Cardiac muscle cell (in vitro differentiated cells and primary cell): ENCODE measurements around the gene ARL5A. TPM values are rescaled to one million over a fixed set of nuclear protein-coding genes. Genes with fewer than 3 reads are reported as not detected.
A peak's percentile ranks its signal among the peaks of the same experiment; 100 is the strongest.

Experiments
- DNase-seq, 2 donors: peaks; one replicate each; pipeline versions ENCODE4 v3.0.0 to v3.0.0-alpha.2; 2010 to 2017; ENCODE audit warnings: low read depth in 1 of 2, low spot score in 1 of 2
- H3K27ac ChIP-seq: fragments of 200-600 bp; sonication (generic); 2 replicates; pipeline ENCODE4 v1.5.1; 2016
- H3K27me3 ChIP-seq: fragments of 200-600 bp; sonication (generic); 2 replicates; pipeline ENCODE4 v1.6.0; 2016; ENCODE audit warnings: control low read depth
- H3K36me3 ChIP-seq: fragments of 200-600 bp; sonication (generic); 2 replicates; pipeline ENCODE4 v1.5.1; 2016; ENCODE audit warnings: control low read depth
- H3K4me1 ChIP-seq: fragments of 200-600 bp; sonication (generic); 2 replicates; pipeline ENCODE4 v1.8.1; 2017; ENCODE audit warnings: low read depth, mild to moderate bottlenecking, mixed run types
- H3K4me3 ChIP-seq: fragments of 200-600 bp; sonication (generic); 2 replicates; pipeline ENCODE4 v1.5.1; 2016; ENCODE audit warnings: mild to moderate bottlenecking
- H3K9me3 ChIP-seq: fragments of 200-600 bp; sonication (generic); 2 replicates; pipeline ENCODE4 v1.5.1; 2017; ENCODE audit warnings: low read depth, mild to moderate bottlenecking, control low read depth
- CTCF ChIP-seq: IDR thresholded peaks from 2 replicates; pipeline ENCODE4 v1.5.1; 2012; ENCODE audit warnings: low read depth, mild to moderate bottlenecking, low read length
- polyA plus RNA-seq: library from polyadenylated mRNA; unstranded; fragments of >200 nt; fragmentation: Nextera tagmentation; extraction: Ambion mirVana; gene quantifications from 2 replicates; pipeline ENCODE4 v1.2.1, GENCODE V29; 2016
- total RNA-seq: library from RNA; depleted of rRNA; stranded (reverse); fragments of >200 nt; gene quantifications from 2 replicates; pipeline ENCODE4 v1.2.3, GENCODE V29; 2016

ARL5A gene
- total and polyA plus RNA-seq, 2 experiments from 2014 or later = 26.7 to 48.0 TPM

GRCh38 chr2:151837926-151838325 lies 9.7 kb upstream of the ARL5A start:
- H3K27ac ChIP-seq = no peak overlapping the region
- DNase-seq = no peak
- no peaks in the 10 kb centered on the region for H3K4me1 ChIP-seq
- H3K27me3 ChIP-seq = peaks cover 3% of the 10 kb centered on the region
- TF ChIP-seq CTCF = no peak
- H3K4me3 ChIP-seq = no peak overlapping the region
- H3K36me3 ChIP-seq = no peaks in the 10 kb centered on the region
- no peaks in the 10 kb centered on the region for H3K9me3 ChIP-seq

- Histone ChIP-seq H3K36me3 (no peaks in the 10 kb centered on the region), H3K9me3 (no peaks in the 10 kb centered on the region), H3K27me3 (peaks cover 3% of the 10 kb centered on the region), H3K27ac (no peak overlapping the region), H3K4me3 (no peak overlapping the region), H3K4me1 (no peaks in the 10 kb centered on the region)
- no peak for TF ChIP-seq CTCF
- DNase-seq = no peak
These were observed 5.8 kb upstream of the ARL5A start for GRCh38 chr2:151833984-151834383.

GRCh38 chr2:151830961-151831360 lies 2.7 kb upstream of the ARL5A start:
- TF ChIP-seq CTCF = no peak
- H3K4me3 ChIP-seq = no peak overlapping the region
- no peaks in the 10 kb centered on the region for H3K27me3 ChIP-seq
- H3K4me1 ChIP-seq = peaks cover 5% of the 10 kb centered on the region
- no peak for DNase-seq
- H3K36me3 ChIP-seq = no peaks in the 10 kb centered on the region
- no peak overlapping the region for H3K27ac ChIP-seq
- H3K9me3 ChIP-seq = no peaks in the 10 kb centered on the region

GRCh38 chr2:151828890-151829324 lies 686 bp upstream of the ARL5A start:
- Histone ChIP-seq H3K4me1 (peaks cover 21% of the 10 kb centered on the region), H3K36me3 (no peaks in the 10 kb centered on the region), H3K4me3 (peak overlapping the region; percentile 83), H3K27ac (peak overlapping the region; percentile 11), H3K9me3 (no peaks in the 10 kb centered on the region), H3K27me3 (no peaks in the 10 kb centered on the region)
- no peak for TF ChIP-seq CTCF
- no peak for DNase-seq

GRCh38 chr2:151827564-151828142 lies 568 bp downstream of the ARL5A start:
- Histone ChIP-seq H3K27me3 (no peaks in the 10 kb centered on the region), H3K4me3 (peak overlapping the region; percentile 83), H3K4me1 (peaks cover 25% of the 10 kb centered on the region), H3K9me3 (no peaks in the 10 kb centered on the region), H3K27ac (peak overlapping the region; percentile 93), H3K36me3 (no peaks in the 10 kb centered on the region)
- TF ChIP-seq CTCF = no peak
- peak; percentile 35 to 40 for DNase-seq
